HG03097 (cell line): Measurements from ENCODE around the gene PCBD1.

ENCODE experiments used
- ATAC-seq: cut with Tn5 transposase; IDR thresholded peaks from one replicate; pipeline ENCODE4 v1.9.1; 2021; ENCODE audit not compliant: unreplicated experiment, low FRiP score

PCBD1 gene

GRCh38 chr10:70840836-70841235 lies 47.5 kb downstream of the PCBD1 start:
- no peak for ATAC-seq

DNA sequence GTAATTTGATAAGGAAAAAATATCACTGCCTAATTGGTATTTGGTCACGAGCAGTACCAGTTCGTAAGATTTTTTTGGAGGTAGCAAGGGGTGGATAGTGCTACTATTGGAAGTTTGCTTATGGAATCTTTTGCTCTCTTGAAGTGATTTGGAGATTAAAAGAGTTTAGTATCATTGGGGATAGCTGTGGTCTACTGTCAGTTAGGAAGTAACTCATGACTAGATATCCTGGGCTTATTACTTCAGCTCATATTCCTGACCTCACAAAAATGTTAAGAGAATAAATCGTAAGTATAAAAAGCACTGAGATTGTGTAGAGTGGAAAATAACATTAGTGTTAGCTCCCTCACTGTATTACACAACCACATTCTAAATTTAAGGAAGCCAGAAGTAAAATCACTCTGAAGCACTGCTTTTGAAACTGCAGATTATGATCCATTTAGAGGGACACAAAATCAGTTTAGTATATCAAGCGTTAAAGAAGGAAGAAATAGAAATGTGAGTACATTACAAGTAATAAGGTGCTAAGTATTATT lies 50.0 kb downstream of the PCBD1 start:
- ATAC-seq: no peak

DNA sequence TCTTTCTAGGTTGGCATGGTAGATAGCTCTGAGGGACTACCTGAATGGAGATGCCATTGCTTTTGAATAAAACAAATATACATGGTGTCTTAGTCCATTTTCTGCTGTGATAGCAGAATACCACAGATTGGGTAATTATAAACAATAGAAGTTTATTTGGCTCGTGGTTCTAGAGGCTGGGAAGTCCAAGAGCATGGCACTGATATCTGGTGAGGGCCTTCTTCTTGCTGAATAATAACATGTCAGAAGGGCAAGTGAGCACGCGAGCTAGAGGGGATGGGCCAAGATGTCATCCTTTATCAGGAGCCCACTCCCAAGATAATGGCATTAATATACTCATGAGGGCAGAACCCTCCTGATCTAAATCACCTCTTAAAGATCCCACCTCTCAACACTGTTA lies 50.7 kb downstream of the PCBD1 start:
- no peak for ATAC-seq

- ATAC-seq: no peak
Measured at GRCh38 chr10:70836319-70836718, 52.0 kb downstream of the PCBD1 start.

DNA sequence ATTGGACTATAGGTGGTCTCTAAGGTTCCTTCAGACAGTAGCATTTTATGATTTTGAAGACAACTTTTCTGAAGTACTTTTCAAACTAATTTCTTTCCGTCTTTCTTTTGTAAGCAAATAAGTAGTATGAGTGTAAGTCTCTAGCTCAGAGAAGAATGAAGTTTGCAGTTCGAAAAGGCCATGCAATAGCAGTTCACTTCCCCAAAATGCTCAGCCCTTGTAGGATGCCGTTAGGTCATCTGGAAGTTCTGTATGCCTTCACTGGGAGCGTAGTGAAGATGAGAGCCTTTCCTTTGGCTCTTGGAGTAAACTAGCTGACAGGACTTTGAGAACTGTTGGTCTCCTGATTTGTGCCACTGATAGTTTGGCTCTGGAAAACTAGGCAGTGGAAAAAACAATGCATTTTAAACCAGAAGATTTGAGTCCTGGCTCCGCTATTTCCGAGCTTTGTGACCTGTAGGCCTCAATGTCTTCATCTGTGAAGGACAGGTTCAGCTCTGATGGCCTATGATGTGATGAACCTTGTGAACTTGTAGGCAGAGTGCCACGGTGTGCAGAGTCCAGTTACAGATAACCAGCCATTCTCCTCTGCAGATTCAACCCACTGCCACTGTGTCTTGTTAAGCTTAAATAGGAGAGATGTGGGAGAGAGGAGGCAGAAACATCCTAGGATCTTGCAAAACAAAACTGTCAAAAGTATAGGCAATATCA lies 53.8 kb downstream of the PCBD1 start:
- no peak for ATAC-seq

GRCh38 chr10:70834021-70834420 lies 54.3 kb downstream of the PCBD1 start:
- ATAC-seq: no peak

DNA sequence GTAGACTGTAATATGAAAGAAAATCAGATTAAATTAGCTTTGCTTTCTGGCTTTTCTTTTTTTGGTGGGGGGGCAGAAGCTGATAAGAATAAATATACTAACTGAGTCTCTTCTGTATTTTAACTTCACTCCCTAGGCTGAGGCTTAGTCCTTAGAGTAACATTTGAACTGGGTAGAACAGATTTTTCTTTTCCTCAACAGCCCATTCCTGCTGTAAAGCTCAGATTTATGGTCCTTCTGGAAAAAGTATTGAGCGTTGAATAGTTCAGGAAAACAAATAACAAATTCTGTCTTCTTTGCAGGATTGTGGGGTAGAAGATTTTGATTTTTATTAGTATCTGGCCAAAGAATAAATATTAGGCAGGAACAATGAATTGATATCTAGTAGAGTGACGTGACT lies 54.8 kb downstream of the PCBD1 start:
- ATAC-seq: no peak
